Measurements from ENCODE around the gene SOX6.

Gene SOX6

DNA sequence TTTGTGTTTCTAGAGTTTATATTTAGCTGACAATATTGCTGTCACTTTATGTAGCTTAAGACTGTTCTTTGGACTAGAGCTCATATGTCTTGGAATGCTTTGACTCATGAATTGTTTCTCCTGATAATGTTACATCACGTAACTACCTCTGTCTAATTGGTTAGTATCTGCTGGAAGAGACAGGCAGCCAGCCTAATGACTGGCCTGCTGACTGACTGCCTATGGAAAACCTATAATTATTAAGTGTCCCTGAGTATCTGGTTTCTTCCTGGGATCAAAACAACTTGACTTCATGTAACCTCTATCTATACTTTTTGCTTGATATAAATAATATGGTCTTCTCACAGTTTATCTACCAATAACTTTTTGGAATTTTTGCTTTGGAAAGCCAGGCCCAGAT is 9.4 kb downstream of the SOX6 start:
- POLR2A ChIA-PET (ENCODE audit: low non-redundant PET), result no interaction called here
- H3K27ac ChIP-seq, result no peak overlapping the region
- TF ChIP-seq CTCF (conservative IDR thresholded peaks at IDR 0.05; ENCODE audit: low read depth), result no peak
- CTCF ChIA-PET, result no interaction called here
- no peak for DNase-seq (ENCODE audit: low spot score)

DNA sequence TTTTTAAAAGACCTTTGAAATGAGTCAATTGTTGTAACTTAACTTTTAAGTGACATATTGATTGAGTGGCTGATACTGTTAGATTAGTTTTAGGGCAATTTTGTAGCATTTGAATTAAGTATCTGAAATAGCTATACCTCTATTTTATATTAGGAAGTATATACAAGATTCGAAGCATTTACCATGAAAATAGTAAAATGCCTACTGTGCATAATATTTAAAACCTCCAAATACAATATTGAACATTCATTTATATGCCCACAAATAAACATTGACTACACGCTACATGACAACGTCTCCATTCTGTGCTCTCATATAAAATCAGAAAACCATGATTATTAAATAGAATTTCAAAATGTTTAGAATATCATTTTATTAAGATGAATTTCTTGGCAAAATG is 14.5 kb downstream of the SOX6 start:
- TF ChIP-seq CTCF (conservative IDR thresholded peaks at IDR 0.05; ENCODE audit: low read depth), result no peak
- no peak for DNase-seq (ENCODE audit: low spot score)
- ChIA-PET POLR2A (ENCODE audit: low non-redundant PET) (no interaction called here), CTCF (no interaction called here)
- no peak overlapping the region for H3K27ac ChIP-seq

DNA sequence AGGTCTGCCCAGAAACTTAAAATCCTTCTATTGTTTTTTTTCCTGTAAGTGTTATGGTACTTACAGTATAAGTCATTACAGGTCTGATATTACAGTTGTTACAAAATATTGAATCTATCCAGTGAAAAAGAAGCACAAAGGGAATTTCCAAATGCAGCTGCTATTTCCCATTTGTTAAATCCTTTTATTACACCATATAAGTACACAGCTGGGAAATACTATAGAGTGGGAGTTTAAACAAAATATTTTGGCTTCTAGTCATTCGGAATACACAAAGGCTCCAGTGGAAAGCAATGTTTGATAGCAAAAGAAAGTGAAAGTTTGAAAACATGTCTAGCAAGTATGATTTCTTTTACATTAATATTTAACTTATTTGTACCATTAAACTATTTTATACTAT is 18.0 kb downstream of the SOX6 start:
- TF ChIP-seq CTCF (conservative IDR thresholded peaks at IDR 0.05; ENCODE audit: low read depth), result no peak
- CTCF ChIA-PET, result no interaction called here
- POLR2A ChIA-PET (ENCODE audit: low non-redundant PET), result no interaction called here

GRCh38 chr11:16337421-16338213 is 18.7 kb downstream of the SOX6 start:
- TF ChIP-seq CTCF (conservative IDR thresholded peaks at IDR 0.05; ENCODE audit: low read depth), result no peak
- CTCF ChIA-PET, result no interaction called here
- H3K27ac ChIP-seq, result no peak overlapping the region

More for the DNA sequence above, 18.0 kb downstream of the SOX6 start:
- no peak for DNase-seq (ENCODE audit: low spot score)
- H3K27ac ChIP-seq, result no peak overlapping the region

GRCh38 chr11:16336721-16337120 is 19.6 kb downstream of the SOX6 start:
- CTCF ChIA-PET, result interaction anchor here (0.6 to 0.7 kb wide), 2 partner anchors 368 to 1143 kb away, joined by 3 to 5 read pairs; no protein-coding TSS in a partner anchor
- DNase-seq (ENCODE audit: low spot score), result no peak
- POLR2A ChIA-PET (ENCODE audit: low non-redundant PET), result no interaction called here

More at GRCh38 chr11:16337421-16338213, 18.7 kb downstream of the SOX6 start:
- DNase-seq (ENCODE audit: low spot score), result no peak
- POLR2A ChIA-PET (ENCODE audit: low non-redundant PET), result no interaction called here

GRCh38 chr11:16336204-16336603 is 20.1 kb downstream of the SOX6 start:
- POLR2A ChIA-PET (ENCODE audit: low non-redundant PET), result no interaction called here
- no peak for DNase-seq (ENCODE audit: low spot score)
- TF ChIP-seq CTCF (conservative IDR thresholded peaks at IDR 0.05; ENCODE audit: low read depth), result no peak
- H3K27ac ChIP-seq, result no peak overlapping the region
- CTCF ChIA-PET, result interaction anchor here (0.7 kb wide), 1 partner anchor 1143 kb away, joined by 3 read pairs; no protein-coding TSS in a partner anchor

More at GRCh38 chr11:16336721-16337120, 19.6 kb downstream of the SOX6 start:
- H3K27ac ChIP-seq, result no peak overlapping the region
- TF ChIP-seq CTCF (conservative IDR thresholded peaks at IDR 0.05; ENCODE audit: low read depth), result no peak
